NB4 (cell line): Measurements from ENCODE around the gene OR10H1.
"Not testable (repeated sequence)": the region's sequence is repeated elsewhere in the genome, so short reads cannot be mapped to it uniquely, and the experiment has no call there.

Experiments
- MYC ChIP-seq: IDR thresholded peaks from 2 replicates; pipeline ENCODE4 v1.6.1; 2011; ENCODE audit warnings: low read depth, low read length
- POLR2A ChIP-seq: IDR thresholded peaks from 2 replicates; pipeline ENCODE4 v1.6.1; 2011; ENCODE audit warnings: mild to moderate bottlenecking; ENCODE audit not compliant: insufficient read length; ENCODE audit errors: extremely low read depth
- TF ChIP-seq, protein P1 (sequence below): IDR thresholded peaks from one replicate; pipeline ENCODE4 v1.5.1; 2012; ENCODE audit warnings: low read depth, low read length
- TF ChIP-seq, protein P2 (sequence below): IDR thresholded peaks from 2 replicates; pipeline ENCODE4 v1.6.1; 2011; ENCODE audit warnings: low read depth, low read length

DNA sequence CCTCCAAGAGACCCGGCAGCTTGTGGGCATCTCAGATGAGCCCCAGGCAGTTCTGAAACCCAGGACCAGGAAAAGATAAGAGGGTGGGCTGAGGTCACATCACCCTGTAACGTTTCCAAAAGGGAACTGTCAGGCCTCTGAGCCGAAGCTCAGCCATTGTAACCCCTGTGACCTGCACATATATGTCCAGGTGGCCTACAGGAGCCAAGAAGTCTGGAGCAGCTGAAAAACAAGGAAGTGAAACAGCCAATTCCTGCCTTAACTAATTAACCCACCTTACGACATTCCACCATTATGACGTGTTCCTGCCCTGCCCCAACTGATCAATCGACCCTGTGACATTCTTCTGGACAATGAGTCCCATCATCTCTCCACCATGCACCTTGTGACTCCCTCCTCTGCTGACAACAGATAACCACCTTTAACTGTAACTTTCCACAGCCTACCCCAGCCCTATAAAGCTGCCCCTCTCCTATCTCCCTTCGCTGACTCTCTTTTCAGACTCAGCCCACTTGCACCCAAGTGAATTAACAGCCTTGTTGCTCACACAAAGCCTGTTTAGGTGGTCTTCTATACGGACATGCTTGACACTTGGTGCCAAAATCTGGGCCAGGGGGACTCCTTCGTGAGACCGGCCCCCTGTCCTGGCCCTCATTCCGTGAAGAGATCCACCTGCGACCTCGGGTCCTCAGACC lies 13.3 kb upstream of the OR10H1 start:
- TF ChIP-seq, protein P1, sequence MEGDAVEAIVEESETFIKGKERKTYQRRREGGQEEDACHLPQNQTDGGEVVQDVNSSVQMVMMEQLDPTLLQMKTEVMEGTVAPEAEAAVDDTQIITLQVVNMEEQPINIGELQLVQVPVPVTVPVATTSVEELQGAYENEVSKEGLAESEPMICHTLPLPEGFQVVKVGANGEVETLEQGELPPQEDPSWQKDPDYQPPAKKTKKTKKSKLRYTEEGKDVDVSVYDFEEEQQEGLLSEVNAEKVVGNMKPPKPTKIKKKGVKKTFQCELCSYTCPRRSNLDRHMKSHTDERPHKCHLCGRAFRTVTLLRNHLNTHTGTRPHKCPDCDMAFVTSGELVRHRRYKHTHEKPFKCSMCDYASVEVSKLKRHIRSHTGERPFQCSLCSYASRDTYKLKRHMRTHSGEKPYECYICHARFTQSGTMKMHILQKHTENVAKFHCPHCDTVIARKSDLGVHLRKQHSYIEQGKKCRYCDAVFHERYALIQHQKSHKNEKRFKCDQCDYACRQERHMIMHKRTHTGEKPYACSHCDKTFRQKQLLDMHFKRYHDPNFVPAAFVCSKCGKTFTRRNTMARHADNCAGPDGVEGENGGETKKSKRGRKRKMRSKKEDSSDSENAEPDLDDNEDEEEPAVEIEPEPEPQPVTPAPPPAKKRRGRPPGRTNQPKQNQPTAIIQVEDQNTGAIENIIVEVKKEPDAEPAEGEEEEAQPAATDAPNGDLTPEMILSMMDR, result not testable (repeated sequence)
- TF ChIP-seq, protein P2, sequence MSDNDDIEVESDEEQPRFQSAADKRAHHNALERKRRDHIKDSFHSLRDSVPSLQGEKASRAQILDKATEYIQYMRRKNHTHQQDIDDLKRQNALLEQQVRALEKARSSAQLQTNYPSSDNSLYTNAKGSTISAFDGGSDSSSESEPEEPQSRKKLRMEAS, result not testable (repeated sequence)
- TF ChIP-seq POLR2A, MYC: not testable (repeated sequence)
